ENCODE measurements around the gene LIPA.
"Not testable (repeated sequence)": the region's sequence is repeated elsewhere in the genome, so short reads cannot be mapped to it uniquely, and the experiment has no call there.

The LIPA gene

GRCh38 chr10:89251409-89252224 lies at the start of gene LIPA:
Gene LIPA (minus strand): TSS chr10:89251775. CDS start chr10:89247648, 4,127 bp downstream.
- peak; percentile 93 to 95 for ATAC-seq

GRCh38 chr10:89301232-89301631 lies 49.7 kb upstream of the LIPA start:
- peak; percentile 29 to 41 for ATAC-seq

DNA sequence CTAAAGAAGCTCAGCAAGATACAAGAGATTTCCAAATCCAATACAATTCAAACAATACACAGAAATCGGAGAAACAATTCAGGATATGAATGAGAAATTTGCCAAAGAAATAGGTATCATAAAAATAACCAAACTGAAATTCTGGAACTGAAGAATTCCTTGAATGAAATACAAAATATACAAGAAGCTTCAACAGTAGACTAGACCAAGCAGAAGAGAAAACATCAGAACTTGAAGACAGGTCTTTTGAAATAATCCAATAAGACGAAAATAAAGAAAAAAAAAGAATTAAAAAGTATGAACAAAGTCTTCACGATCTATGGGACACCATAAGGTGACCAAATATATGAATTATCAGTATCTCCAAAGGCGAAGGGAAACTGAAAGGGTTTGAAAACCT lies 47.5 kb upstream of the LIPA start:
- ATAC-seq = no peak

- ATAC-seq = no peak
These were observed 46.2 kb upstream of the LIPA start for GRCh38 chr10:89297791-89298190.

- ATAC-seq = no peak
These were observed 45.8 kb upstream of the LIPA start for GRCh38 chr10:89297356-89297755.

DNA sequence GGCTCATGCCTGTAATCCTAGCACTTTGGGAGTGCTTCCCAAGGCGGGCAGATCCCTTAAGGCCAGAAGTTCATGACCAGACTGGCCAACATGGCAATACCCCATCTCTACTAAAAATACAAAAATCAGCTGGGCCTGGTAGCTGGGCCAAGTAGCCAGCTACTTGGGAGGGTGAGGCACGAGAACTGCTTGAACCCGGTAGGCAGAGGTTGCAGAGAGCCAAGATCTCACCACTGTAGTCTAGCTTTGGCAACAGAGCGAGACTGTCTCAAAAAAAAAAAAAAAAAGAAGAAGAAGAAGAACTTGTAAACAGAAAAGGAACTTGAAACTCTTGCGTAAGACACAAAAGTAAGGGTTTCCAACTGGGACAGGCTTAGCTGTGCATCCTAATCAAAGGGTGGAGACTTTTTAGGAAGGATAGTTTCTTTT lies 44.7 kb upstream of the LIPA start:
- ATAC-seq = no peak

DNA sequence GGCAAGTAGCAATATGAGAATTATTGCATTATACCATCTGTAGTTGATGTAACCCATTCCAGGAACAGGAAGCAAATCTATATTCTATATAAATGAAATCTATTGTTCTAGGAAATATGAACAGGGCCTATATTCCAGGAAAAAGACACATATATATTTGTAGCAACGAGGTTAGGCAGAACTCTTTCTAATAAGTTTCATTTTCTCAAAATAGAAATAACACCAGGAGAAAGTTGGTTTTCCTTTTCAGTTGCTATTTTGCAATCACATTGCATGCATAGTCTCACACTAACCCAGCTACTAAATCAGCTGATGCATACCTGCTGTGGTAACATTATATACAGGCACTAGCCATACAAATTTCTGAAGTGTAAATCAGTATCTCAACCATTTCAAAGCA lies 44.0 kb upstream of the LIPA start:
- ATAC-seq = peak; percentile 79 to 87

DNA sequence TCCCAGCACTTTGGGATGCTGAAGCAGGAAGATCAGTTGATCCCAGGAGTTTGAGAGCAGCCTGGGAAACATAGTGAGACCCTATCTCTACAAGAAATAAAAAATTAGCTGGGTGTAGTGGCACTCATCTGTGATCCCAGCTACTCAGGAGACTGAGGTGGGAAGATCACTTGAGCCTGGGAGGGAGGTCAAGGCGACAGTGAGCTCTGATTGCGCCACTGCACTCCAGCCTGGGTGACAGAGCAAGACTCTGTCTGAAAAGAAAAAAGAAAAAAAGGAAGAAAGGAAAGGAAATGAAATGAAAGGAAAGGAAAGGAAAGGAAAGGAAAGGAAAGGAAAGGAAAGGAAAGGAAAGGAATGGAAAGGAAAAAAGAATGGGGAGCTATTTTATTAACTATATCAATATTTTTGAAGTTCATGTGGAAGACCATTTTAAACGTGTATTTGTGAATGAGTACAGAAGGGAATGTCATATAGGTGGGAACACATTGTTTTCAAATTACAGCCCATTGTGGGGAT lies 43.2 kb upstream of the LIPA start:
- ATAC-seq = no peak

GRCh38 chr10:89285303-89285702 lies 33.7 kb upstream of the LIPA start:
- not testable (repeated sequence) for ATAC-seq

- not testable (repeated sequence) for ATAC-seq
These were observed 33.1 kb upstream of the LIPA start for GRCh38 chr10:89284711-89285110.

DNA sequence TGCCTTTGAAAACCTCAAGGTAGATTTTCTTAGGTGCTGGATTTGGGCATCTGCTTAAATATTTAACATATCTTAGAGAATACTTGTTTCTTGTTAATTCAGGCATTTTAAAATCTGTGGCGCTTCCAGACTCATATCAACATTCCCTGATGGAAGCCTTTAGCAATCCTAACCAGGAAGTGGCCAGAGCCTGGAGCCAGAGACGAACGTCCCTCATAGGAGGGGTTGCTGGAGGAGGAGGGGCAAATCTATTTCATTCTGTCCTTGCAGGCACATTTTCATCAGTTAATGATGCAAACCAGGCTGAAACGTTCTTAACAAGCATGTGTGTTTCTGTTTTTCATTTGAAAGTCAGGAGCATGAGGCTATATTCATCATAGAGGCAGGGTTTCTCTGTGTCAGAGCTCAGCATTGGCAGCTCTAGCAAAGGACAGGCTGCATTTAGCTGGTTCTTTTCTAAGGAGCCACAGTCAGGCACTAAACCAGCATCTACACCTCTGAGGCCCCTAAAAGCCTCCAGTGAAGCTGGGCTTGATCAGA lies 32.4 kb upstream of the LIPA start:
- ATAC-seq = no peak

- no peak for ATAC-seq
These were observed 31.7 kb upstream of the LIPA start for GRCh38 chr10:89283025-89283935.

- ATAC-seq = no peak
These were observed 30.2 kb upstream of the LIPA start for GRCh38 chr10:89281606-89282395.

GRCh38 chr10:89280508-89280907 lies 28.9 kb upstream of the LIPA start:
- ATAC-seq = no peak

DNA sequence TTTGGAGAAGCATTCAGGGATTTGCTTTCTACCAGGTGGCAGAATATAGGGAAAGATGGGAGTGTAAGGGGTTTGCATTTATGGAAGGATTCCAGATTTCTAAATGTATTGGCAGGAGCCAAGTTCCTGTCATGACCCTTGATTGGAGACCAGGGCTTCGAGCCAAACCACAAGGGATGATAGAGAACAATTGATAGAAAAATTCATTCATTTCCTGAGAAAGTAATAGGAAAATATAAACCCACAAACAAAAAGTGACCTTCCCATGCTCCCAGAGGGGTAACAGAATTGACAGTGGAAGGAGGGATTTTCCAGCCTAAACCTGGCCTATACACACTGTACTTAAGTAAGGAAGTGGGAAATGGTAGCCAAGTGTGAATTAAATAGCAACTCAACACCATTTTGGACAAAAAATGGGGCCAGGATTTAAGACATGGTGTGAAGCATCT lies 27.9 kb upstream of the LIPA start:
- no peak for ATAC-seq

DNA sequence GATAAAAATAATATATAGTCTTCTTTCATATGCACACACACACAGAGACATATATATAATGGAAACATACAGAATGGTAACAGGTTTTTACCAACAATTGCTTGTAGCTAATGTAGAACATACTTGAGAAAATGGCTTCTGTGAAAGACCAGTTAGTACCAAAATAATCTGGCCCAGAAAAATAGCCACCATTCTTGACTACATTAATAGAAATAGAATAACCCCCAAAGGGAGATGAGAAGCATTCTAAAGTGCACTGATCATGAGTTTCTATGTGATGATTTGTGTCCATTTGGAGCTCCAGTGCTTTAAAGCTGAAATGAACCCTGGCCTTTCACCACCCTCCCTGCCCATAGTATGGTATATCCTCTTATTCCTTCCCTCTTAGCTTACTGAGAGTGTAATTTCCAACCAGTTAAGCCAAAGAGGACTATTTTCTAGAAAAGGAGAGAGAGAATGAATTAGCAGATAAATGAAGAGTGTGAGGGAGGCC lies 27.4 kb upstream of the LIPA start:
- no peak for ATAC-seq

DNA sequence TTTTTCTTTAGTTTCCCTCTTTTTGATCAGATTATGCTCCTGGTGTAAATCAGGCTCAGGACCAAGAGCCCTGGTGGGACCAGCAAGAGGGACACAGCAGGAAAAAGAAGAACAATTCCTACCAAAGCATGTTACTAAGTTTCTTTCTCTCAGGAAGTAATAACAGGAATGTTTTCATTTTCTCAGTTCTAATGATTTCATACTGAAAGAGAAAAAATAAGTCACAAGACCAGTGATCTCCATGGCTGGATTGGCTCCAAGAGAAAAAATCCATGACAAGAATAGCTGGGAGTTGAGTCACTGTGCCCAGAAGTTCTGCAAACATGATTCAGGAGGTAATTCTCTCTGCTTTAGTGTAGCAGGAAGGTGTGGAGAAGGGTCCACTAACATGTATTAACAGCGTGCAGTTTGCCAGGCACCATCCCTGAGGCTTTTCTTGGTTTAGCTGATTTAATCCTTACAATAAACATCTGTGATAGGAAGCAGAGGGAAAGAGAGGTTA lies 26.5 kb upstream of the LIPA start:
- no peak for ATAC-seq

DNA sequence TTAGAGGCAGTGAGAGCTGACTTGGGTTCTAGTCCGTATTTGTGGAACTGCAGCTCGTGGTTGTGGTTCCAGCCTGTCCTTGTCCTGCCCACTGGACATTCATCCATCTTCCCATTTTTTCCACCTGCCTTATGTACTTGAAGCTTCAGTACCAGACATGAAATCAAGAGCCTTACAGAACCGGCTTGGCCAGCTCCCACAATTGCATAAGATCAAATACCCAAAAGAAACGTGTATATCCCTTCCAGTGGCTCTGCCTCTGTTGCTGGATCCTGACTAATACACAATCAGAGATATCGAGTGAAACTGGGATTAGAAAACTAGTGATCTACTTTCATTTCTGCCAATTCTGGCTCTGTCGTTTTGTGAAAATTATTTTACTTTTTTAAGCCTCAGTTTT lies 23.8 kb upstream of the LIPA start:
- no peak for ATAC-seq

DNA sequence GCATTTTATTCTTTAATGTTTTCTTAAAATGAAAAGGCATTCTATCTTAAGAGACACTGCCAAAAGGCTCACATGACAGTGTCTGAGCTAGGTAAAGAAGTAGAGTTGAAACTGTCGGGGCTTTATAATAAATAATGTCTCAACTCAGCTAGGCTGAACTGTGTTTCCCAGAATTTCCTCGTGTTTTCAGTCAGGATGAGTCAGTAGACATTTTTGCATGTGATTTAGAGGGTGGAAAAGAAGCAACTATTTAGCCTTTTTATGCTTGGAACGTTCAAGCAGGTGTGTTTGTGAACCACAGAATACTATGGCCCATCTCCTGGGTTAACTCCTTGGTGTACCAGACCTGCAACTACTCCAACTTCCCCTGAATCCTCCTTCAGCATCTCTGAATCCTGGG lies 23.4 kb upstream of the LIPA start:
- ATAC-seq = no peak

- no peak for ATAC-seq
These were observed 22.1 kb upstream of the LIPA start for GRCh38 chr10:89273680-89274079.

GRCh38 chr10:89271532-89271931 lies 20.0 kb upstream of the LIPA start:
- ATAC-seq = no peak

- ATAC-seq = no peak
These were observed 18.5 kb upstream of the LIPA start for GRCh38 chr10:89270153-89270483.
